NCI-H2029 (cell line): ENCODE data around the gene TMEM138.

Source experiments
- DNase-seq: peaks from one replicate; lab custom pipeline; 2025; lab: John Stamatoyannopoulos, UW

The TMEM138 gene

DNA sequence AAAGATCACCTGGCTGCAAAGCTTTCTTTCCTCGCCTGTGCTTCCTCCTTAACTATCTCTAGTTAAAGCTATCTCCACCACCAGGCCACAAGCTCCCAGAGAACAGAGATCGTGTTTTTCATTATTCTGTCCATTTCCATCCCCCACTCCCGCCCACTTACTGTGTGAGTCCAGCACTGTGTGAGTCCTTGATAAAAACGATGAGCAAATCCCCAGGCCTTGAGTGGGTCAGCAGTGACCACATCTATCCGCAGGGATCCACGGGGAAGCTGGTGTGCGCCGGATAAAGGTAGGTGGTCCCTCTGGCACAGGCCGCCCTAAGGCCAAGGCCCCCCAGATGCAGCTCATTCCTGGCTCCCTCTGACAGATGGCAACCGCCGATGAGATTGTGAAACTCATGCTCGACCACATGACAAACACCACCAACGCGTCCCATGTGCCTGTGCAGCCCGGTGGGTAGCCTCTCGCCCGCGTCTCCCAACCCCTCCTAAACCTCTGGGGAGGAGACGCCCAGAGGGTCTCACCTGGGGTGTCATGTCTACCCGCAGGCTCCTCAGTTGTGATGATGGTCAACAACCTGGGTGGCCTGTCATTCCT, 19.9 kb upstream of the TMEM138 start:
- no peak for DNase-seq

- no peak for DNase-seq
Measured at GRCh38 chr11:61343792-61344745, 18.1 kb upstream of the TMEM138 start.

DNA sequence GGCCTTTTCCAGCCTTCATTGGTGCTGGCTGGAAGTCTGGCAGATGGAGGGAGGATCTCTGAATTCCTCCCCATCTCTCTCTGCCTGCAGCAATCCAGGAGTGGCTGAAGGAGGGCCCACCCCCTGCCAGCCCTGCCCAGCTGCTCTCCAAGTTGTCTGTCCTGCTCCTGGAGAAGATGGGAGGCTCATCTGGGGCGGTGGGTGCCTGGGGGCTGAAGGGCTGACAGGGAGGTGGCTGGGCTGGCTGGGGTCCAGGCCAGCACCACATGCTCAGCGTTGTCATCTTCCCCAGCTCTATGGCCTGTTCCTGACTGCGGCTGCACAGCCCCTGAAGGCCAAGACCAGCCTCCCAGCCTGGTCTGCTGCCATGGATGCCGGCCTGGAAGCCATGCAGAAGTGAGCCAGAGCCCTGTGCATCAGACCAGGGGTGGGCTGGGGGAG, 17.0 kb upstream of the TMEM138 start:
- DNase-seq = no peak

DNA sequence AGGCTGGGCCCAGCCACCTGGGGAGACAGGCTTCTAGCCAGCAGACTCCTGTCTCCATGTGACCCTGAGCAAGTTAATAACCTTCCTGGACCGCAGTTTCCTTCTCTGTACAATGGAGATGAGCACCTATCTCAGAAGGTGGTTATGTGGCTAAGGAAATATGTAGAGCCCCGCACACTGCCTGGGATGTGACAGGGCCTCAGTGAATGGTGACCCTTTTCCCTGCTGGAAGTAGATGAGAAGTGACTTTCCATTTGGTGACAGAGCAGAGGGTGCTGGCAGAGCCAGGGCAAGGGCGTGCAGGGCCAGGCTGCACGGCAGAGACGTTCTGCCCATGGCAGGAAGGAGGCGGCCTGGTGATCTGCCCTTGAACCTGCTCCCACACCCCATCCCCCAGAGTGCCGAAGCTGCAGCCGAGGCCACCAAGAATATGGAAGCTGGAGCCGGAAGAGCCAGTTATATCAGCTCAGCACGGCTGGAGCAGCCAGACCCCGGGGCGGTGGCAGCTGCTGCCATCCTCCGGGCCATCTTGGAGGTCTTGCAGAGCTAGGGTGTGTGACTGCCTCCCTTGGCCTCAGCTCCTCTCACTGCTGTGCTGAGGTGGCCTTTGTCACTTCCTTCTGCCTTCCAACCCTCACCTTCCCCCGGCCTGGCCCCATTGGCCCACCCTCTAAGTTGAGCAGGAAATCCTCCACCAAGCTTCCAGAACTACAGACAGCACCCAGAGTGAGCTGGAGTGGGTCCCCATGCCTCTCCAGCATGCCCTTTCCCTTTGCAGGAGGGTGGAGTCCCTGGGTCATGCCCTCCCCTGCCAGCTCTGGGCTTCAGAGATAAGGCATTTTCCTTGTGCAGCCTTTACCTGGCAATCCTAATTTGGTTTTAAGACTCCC, 16.0 kb upstream of the TMEM138 start:
- no peak for DNase-seq

- DNase-seq = no peak
Measured at GRCh38 chr11:61347916-61348461, 14.2 kb upstream of the TMEM138 start.

- no peak for DNase-seq
Measured at GRCh38 chr11:61349189-61349751, 12.9 kb upstream of the TMEM138 start.

GRCh38 chr11:61349916-61350315, 12.3 kb upstream of the TMEM138 start:
- no peak for DNase-seq

GRCh38 chr11:61350336-61350735, 11.8 kb upstream of the TMEM138 start:
- DNase-seq = no peak

GRCh38 chr11:61350803-61351202, 11.4 kb upstream of the TMEM138 start:
- no peak for DNase-seq

DNA sequence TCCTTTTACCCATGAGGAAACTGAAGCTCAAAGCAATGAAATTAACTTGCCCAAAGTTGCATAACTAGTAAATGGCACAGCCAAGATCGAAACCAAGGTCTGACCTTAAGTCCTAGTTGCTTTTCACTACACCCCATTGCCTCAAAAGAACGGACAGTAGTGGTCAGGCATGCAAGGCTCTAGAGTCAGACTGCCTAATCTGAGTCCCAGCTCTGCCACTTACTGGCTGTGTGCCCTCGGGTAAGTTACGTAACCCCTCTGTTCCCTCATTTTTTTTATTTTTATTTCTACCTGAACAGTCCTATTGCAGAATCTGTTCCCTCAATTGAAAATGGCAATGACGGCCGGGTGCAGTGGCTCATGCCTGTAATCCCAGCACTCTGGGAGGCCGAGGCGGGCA, 10.1 kb upstream of the TMEM138 start:
- DNase-seq = no peak

- no peak for DNase-seq
Measured at GRCh38 chr11:61353131-61354067, 8.8 kb upstream of the TMEM138 start.

GRCh38 chr11:61354208-61354607, 8.0 kb upstream of the TMEM138 start:
- no peak for DNase-seq

GRCh38 chr11:61356706-61357105, 5.5 kb upstream of the TMEM138 start:
- DNase-seq = no peak

- no peak for DNase-seq
Measured at GRCh38 chr11:61357233-61357893, 4.8 kb upstream of the TMEM138 start.

DNA sequence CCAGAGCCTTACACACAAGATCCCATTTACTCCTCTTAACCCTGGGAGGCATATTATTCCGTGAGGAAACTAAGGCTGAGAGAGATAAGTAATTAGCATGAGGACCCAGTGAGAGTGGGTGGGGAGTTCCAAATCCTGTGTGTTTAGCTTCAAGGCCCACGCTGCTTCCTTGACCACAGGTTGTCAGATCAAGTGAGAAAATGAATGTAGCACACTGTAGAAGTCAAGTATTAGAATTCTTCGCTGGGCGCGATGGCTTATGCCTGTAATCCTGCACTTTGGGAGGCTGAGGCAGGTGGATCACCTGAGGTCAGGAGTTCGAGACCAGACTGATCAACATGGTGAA, 4.3 kb upstream of the TMEM138 start:
- DNase-seq = no peak

- DNase-seq = no peak
Measured at GRCh38 chr11:61358566-61358965, 3.6 kb upstream of the TMEM138 start.

- DNase-seq = no peak
Measured at GRCh38 chr11:61359516-61359915, 2.7 kb upstream of the TMEM138 start.

DNA sequence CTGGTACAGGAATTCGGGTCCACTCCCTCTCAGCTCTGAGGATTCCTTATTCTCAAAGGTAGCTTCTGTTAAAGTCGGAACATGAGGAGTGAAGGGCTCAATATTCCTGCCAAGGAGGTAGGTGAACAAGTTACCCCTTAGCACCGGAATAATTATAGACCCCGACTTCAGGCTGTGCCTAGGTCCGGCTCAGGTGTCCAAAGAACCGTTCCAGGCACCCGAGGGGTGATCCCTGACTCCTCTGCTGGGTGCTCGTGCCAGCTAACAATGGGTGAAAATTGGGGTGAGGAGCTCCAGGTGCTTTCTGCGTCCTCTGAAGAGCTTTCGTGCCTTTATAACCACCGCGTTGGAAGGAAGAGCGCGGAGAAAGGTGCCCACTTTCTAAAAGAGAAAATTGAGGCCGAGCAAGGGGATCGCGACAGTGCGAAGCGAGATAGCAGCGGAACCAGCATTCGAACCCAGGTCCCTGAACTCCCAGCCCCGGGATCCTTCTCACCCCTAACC, 885 bp upstream of the TMEM138 start:
- DNase-seq = no peak

DNA sequence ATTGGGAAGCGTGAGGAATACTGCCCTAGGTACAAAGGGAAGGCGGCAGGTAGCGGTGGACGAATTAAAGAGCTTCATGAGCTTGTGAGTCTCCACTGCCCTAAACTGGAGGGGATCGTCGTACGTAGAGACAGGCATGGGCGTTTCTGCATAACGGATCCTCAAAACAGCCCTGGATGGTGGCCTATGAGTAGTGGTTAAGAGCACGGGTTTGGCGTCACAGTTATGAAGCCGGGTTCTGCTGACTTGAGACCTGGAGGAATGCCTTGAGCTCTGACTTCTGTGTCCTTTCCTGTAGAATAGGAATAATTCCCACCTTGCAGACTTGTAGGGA, 335 bp downstream of the TMEM138 start:
- DNase-seq = peak; percentile 54

DNA sequence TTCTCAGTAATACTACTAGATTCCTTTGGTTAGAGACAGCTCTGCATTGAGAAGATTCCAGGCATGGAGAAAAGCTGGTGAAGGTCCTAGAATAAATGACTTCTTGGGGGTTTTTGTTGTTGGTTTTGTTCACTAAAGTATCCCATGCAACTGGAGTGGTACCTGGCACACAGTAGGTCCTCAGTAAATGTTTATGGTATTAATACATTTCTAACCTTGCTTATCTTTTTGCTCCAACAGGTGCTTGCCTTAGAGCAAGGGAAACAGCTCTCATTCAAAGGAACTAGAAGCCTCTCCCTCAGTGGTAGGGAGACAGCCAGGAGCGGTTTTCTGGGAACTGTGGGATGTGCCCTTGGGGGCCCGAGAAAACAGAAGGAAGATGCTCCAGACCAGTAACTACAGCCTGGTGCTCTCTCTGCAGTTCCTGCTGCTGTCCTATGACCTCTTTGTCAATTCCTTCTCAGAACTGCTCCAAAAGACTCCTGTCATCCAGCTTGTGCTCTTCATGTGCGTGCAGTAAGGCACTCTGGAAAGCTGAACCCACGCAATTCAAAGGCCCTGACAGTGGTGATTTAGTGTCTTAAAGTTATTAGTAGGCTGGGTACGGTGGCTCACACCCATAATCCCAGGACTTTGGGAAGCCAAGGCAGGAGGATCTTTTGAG, 2.0 kb downstream of the TMEM138 start:
- no peak for DNase-seq
